RKO (cell line): ENCODE data around the gene CORO2A.
"Not testable (repeated sequence)": the region's sequence is repeated elsewhere in the genome, so short reads cannot be mapped to it uniquely, and the experiment has no call there.

Experiments
- DNase-seq: peaks from one replicate; pipeline ENCODE4 v3.0.0-alpha.2; 2016; ENCODE audit warnings: low spot score

The CORO2A gene

DNA sequence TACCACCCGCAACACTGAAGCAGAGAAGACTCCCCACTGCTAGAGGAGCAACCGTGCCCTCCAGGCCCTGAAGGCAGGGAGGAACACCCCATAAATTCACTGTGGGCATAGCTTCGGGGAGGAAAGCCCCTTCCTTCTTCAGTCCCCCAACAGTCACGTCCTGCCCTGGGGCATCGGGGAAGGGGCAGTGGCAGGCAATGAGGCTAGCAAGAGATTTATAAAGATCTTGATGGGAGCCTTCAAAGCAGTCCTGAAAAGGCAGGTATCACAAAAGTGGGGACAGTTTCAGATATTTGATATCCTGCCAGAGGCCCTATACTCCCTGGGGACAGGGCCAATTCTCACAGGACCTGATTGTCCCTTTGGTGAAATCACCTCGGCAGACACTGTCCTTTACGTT lies 56.5 kb downstream of the CORO2A start:
- no peak for DNase-seq

DNA sequence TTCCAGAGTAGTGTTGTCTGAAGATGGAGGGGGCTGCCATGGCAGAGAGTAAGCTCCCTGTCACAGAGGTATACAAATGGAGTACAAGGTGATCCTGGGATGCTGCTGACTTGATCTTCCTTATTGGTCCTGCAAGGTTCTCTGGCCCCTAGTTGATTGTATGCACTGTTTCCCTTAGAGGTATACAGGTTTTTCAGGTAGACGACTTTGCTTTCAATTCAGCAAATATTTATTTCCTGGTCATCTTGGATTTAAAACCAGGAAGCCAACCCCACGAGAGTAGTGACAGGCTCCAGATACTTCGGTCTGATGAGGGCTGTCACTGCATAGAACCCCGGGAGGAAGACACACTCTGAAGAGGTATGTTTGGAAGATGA lies 56.9 kb downstream of the CORO2A start:
- no peak for DNase-seq

DNA sequence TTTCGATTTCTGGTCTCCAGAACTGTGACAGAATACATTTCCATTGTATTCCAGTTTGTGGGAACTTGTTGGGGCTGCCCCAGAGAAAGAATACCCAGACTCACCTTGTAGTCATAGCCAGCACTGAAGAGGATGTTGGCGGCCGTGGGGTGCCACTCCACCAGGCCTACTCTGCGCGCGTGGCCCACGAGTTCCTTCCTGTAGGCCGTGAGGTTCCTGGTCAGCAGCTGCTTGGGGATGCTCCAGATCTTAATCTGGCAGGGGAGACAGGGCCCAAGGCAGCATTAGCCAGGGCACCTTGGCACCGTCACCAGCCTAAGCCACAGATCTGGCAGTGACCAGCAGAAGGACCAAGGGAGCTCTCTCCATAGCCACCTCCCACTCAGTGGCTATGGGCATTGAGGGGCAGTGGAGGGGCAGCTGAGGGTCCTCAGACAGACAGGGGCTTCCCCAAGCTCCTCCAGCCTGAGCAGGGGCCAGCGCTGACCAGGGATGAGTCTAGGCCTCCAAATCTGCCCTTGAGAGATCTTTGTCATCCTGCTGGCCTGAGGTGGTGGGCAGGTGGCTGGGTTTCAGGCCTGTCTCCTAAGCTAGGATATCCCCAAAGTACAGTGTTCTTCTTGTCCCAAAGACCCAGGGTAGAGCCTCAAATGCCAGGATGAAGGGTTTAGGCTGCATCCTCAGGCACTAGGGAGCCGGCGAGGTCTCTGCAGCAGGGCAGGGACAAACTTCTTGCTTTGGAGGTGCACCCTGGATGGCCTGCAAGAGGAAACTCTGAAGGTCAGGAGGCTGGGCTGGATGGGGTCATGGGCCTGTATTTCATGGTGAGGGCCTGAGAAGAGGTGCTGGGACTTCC lies 57.5 kb downstream of the CORO2A start:
- DNase-seq: no peak

DNA sequence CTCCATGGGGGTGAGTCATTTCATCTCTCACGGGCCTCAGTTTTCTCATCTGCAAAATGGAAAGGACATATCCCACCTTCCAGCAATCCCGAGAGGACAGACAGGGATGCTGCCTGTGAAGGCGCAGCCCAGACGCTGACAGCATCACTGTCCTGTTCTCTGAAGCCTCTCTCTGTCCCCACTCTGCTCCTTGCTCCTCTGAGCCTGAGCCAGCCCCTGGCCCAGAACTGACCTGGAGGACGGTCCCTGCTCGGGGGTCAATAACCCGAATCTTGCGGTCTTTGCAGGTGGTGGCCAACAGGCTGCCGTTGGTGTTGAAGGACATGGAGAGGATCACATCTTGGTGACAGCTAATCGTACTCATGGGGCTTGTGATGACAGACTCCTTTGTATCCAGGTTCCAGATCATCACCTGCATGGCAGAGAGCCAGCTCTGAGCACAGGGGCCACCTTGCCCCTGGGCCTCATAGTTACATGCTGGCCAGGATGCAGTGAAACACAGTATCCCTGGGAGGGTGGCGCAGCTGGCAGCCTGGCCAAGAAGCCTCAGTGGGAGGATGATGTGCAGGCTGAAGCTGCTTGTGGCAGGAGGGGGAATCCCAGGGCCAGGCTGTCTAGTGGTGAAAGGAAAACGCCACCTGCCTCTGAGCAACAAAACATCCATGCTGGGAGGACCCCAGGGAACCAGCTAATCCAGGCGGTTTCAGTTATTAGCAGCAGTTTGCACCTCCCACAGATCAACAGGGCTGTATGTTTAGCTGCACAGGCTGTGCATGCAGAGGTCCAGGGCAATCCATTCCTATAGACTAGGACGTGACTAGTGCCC lies 59.4 kb downstream of the CORO2A start:
- no peak for DNase-seq

DNA sequence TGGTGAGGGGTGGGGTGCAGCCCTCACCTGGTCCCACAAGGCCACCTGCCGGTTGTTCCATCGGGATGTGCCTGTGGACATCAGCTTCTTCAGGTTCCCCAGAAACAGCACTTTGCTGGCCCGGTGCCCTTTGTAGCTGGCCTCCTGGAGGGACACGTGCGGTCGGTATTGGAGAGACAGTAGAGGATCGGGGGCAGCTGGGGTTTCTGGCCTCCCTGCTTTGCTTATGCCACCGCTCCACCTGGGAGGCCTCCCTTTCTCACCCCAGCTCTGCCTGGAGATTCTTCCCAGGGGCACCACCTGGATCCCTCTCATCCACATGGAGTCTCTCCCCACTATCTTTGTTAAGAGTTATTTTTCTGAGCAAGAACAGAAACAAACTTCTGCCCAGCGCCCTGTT lies 60.3 kb downstream of the CORO2A start:
- no peak for DNase-seq

DNA sequence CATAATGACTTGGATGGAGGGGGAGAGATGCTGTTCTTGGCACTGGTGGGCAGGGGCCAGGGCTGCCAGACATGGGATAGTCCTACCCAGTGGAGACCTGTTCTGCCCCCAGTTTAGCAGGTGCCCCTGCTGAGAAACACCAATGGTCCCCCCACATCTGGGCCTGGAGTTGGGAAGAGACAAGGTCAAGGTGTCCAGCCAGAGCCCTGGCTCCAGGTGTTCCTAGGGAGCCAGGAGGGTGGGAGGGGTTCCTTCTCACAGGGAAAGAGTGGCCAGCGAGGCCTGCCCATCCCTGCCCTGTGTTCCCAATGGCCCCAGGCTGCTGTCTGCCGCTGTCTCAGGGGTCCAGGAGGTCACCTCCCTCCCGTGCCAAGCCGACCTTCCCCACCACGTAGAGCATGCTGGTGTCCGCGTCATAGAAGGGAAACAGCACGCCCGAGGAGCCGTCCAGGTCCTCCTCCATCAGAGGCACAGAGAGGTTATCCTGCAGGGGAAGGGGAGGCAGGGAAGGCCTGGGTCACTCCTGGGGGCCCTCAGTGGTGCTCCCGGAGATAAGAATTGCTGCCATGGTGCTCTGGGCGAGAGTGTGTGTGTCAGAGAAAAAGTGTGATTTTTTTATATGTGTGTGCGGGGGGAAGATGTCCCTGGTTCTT lies 61.7 kb downstream of the CORO2A start:
- no peak for DNase-seq

DNA sequence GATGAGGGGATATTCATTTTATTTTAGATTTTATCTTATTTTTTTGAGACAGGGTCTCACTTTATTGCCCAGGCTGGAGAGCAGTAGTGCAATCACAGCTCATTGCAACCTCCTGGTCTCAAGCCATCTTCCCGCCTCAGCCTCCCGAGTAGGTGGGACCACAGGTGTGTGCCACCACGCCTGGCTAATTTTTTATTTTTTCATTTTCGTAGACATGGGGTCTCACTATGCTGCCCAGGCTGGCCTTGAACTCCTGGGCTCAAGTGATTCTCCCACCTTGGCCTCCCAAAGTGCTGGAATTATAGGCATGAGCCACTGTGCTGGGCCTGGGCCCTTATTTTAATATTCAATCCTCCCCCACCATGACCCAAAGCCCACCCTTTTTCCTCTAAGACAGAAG lies 62.4 kb downstream of the CORO2A start:
- DNase-seq: not testable (repeated sequence)

DNA sequence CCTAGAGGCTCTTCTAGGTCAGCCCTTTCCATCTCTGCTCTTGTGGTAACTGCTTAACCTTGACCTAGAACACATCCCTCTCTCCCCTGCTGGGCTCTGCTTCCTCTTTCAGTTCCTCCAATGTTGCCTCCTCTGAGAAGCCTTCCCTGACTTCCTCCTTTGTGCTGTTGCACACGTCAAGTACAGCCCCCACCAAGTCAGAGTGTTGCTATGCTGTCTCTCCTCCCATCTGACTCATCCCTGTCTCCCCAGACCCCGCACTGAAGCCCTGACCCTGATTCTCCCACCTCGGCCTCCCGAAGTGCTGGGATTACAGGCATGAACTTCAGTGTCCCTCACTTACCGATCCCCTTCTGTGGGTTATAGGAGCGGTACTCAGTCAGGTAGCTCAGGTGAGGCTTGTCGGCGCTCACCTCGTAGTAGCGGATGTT lies 63.0 kb downstream of the CORO2A start:
- no peak for DNase-seq

DNA sequence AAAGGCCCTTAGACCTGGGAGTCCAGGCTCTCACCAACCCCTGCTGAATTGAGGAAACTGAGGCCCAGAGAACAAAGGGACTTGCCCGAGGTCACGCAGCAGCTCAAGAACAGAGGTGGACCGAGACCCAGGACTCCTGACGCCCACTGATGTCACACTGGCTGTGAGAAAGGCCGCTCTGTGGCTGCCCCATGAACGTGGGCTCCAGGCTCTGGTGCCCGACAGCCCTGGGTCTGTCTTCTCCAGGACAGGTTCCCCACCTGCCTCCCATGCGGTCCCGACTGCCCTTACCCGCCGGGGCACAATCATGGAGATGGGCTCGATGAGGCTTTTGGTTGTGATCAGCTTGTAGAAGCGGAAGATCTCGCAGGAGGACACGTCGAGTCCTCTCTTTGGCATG lies 64.1 kb downstream of the CORO2A start:
- DNase-seq: no peak

DNA sequence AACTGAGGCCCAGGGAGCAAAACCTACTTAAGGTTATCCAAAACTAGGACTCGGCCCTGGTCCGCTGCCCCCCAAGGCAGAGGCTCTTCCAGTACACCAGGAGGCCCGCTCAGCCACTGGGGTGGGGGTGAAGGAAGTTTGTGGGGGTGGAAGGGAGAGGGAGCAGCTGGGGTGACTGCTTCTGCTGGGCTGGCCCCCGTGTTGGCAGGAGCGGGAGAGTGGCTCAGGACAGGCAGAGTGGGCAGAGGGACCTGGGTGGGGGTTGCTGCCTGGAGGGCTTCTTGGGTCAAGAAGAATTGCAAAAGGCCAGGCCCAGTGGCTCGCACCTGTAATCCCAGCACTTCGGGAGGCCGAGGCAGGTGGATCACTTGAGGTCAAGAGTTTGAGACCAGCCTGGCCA lies 65.2 kb downstream of the CORO2A start:
- no peak for DNase-seq

DNA sequence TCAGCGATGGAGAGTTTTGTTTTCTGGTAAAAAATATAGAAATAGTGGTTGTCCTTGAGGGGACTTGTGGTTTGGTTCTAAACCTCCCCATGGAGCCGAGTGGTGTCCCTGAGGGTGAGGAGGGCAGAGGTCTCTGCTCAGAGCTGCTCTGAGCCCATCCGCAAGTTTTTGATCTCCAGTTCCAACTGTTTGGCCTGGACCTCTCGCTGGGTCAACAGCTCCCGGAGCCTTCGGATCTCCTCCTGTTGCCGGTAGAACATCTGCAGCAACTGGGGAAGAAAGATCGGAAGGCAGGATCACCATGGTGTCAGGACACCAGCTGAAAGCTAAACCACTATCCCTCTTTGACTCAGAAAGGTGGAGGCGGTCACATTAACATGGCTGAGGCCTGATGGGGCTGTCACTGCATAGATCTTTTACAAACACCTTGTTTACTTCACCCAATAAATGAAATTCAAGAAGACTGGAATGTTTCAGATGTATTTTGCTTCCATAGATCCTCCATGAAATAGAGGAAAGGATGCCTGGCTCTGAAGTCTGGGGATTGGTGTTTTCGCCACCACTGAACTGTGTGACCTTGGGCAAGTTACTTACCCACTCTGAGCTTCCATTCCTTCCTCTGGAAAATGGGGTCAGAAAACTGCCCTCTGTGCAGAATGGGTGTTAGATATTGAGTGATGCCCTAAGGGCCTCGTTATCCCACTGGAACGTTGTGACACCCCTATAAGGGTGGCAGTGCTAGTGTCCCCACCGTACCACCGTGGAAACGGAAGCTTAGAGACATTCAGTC lies 67.6 kb downstream of the CORO2A start:
- no peak for DNase-seq

DNA sequence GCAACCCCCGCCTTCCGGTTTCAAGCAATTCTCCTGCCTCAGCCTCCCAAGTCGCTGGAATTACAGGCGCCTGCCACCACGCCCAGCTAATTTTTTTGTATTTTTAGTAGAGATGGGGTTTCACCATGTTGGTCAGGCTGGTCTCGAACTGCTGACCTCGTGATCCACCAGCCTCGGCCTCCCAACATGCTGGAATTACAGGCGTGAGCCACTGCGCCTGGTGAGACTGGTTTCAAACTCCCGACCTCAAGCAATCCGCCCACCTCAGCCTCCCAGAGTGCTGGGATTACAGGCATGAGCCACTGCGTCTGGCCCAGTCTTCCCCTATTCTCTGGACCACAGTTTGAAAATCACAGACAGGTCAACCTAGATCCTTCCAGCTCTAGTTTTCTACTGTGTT lies 68.3 kb downstream of the CORO2A start:
- not testable (repeated sequence) for DNase-seq

DNA sequence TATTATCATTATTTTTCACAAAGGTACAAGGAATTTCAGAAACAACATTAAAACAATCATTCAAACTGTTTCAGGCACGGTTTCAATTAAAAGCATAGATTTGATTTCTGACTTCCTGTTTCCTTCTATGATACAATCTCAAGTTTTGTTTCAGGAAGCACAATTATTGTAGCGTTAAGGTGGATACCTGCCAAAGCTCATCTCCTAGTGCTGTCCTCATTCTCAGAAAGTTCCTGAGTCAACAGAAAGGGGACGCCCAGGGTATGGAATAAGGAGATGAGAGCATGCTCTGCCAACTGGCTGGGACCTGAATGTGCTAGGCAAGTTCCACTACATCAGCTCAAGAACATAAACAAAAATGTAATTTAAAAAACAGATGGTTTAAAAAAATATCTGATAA lies 71.4 kb downstream of the CORO2A start:
- DNase-seq: no peak

DNA sequence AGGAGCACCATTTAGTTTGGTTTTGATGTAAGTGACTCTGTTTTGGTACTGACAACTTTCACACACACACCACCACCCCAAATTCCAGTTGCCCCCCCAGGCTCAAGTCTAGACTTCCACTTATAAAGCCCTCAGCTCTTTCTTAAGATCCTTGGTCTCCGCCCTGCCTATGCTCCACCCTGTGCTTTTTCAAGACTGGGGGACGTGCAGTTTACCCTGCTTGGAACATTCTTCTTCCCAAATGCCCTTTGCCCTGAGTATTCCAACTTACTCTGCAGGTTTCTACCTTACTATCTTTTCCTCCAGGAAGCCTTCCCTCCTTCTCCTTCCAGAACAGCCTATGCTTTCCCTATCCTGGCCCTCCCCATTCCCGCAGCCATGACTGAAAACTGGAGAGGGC lies 72.0 kb downstream of the CORO2A start:
- DNase-seq: no peak

DNA sequence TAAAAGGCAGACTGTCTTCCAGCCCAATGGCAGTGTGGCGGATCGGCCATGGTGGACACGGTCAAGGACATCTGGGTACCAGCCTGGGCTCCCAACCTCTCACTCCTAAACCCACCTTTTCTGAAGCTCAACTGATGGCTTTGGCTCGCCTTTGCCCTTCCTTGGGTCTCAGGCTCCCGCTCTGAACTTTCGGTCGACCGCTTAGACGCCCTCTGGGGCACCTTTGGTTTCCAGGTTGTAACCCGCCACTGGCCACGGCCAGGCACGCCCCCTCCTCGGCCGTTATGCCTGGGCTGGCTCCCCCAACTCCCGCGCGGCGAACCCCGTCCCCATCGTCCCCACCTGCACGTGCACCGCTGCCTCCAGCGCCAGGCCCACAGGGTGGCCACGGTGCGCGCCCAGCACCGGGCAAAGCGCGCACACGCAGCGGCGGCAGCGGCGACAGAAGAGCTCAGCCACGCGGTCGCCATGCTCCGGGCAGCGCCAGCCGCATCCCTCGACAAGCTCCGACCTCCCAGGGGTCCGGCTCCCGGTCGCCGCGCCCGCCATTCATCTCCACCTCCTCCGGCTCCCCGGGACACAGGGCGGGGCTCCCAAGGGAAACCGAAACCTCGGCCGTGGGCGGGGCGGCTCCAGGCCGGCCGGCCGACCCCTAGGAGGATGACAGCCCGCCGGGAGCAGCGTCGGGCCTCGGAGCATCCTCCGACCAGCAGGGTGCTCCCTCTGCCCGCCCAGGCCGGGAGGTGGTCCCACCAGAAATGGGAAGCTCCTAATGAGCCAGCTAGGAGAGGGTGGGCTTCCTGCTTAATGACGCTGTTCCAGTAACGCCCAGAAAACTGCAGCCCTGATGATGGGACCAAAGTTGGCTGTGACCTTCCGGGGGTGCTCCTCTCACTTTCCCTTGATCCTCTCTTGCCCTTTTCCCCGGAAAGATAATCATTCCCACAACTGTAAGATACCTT lies 73.5 kb downstream of the CORO2A start, which contains the start of gene TRIM14:
Gene TRIM14, minus strand, starts transcription at position 583 of the 962 bp plus-strand sequence. Its CDS starts 34 bp downstream, at position 549.
- DNase-seq: peak; percentile 76

DNA sequence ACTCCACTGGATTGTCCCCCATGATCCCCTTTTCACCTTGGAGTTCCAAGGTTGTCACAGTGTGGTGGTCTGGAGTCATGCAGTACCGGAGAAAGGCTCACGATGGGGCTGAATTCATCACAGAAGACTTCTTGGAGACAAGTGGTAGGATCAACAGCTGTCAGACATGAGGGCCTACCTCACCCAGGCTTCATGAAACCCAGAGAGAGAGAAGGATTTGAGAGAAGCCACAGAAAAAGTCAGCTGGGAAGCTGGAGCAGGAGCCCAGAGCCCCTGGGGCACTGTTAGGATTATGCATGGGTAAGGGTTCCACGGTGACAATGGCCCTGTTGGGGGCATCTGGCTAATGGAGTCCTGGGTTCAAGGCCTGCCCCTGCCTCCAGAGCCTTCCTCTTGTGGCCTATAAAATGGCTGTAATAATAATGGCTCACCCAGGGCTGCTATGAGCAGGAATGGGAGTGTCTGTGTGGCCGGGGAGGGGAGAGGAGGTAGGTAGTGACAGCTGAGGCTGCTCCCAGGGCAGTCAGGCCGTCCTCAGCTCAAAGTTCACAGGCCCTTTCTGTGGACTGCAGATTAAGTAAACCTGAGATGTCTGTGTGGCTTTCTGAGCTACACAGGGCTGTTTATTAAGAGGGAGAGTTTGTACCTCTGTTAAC lies 74.3 kb downstream of the CORO2A start:
- peak; percentile 84 for DNase-seq

DNA sequence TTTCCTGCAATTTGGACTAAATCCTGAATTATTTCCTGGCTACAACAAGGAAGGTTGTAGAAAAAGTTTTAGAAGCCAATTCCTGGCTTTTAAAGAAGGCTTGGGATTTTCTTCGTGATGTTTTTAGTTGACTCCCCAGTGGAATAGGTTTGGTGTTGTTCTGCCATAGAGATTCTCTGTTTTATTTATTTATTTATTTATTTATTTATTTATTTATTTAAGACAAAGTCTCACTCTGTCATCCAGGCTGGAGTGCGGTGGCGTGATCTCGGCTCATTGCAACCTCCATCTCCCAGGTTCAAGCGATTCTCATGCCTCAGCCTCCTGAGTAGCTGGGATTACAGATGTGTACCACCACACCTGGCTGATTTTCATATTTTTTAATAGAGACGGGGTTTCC lies 75.3 kb downstream of the CORO2A start:
- not testable (repeated sequence) for DNase-seq

DNA sequence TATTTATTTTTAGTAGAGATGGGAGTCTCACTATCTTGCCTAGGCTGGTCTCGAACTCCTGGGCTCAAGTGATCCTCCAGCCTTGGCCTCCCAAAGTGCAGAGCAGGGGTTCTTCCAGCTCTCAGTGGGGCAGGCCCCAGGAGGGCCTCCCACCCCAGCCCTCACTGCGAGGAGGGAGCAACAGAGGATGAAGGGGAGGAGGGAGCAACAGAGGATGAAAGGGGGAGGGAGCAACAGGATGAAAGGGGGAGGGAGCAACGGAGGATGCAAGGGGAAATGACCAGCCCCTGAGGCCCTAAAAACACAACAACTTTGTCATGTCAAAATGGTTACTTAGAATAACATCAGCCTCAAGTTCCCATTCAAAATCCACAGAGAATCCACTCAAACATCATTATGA lies 83.4 kb downstream of the CORO2A start:
- no peak for DNase-seq

DNA sequence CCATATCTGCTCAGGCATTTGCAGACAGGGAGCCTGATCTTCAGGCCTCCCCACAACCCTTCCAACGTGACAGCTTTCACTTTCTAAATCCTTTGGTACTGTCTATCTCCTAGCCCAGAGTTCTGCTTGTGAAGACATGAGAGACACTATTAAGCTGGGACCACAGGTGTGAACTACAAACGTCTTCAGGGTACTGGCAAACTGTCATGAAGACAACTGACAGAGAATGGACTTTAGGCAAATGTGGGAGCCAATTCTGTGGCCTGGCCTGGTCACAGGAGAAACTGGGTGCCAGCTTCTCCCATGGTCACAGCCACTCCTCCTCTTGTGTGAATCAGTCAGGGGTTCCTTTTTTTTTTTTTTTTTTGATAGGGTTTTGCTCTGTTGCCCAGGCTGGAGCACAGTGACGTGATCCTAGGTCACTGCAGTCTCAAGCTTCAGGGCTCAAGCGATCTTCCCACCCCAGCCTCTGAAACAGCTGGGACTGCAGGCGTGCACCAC lies 83.9 kb downstream of the CORO2A start:
- no peak for DNase-seq

DNA sequence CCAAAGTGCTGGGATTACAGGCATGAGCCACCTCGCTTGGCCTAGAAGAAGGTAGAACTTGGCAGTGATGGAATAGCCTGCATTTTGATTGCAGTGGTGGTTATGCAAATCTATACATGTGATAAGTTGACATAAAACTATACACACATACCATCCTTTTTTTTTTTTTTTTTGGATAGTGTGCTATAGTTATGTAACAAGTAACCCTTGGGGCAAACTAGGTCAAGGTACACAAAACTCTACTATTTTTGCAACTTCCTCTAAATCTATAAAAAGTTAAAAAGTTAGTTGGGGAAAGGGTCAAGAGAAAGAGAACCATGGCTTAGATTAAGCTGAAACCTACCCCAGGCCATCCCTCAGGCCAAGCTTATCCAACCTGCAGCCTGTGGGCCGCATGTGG lies 84.5 kb downstream of the CORO2A start:
- no peak for DNase-seq
